ENCODE results near the gene LPP. TPM values are rescaled to one million over a fixed set of nuclear protein-coding genes. Genes with fewer than 3 reads are reported as not detected.

The LPP gene
- total RNA-seq, 4 donors from 2014 or later: 1,872 to 3,079 (median 2,300) TPM

DNA sequence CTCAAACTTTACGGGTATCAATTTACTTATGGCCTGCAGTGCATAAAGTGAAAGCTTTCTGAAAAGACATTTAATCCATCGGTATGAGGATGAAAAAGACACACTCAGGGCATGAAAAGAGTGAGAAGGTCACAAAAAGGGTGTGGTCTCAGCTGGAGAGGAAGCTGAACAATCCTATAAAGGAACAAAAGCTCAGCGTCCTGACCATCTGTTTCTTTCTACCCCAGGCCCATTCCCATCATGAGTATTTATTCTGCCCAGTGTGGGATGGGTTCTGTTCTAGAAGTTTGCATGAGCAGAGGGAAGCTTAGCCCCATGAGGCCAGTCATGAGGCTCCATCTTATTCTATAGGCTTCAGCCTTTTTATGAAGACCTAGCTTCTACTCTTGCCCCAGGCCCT, 144.6 kb downstream of the LPP start:
- H3K4me3 ChIP-seq: peak overlapping the region in 1 of 4 donors; percentile 0
- TF ChIP-seq POLR2AphosphoS5 (IDR thresholded peaks at IDR 0.05) (no peak), EP300 (IDR thresholded peaks at IDR 0.05) (no peak), POLR2A (IDR thresholded peaks at IDR 0.05; ENCODE audit: low read depth) (no peak), CTCF (IDR thresholded peaks at IDR 0.05) (no peak)
- peak overlapping the region; percentile 75 to 98 (median 91) for H3K27ac ChIP-seq (replicated peaks in 1 of 4)
- intact Hi-C loops (cut with DNase I): no loop called here
- DNase-seq (ENCODE audit: extremely low spot score): no peak
- H3K27me3 ChIP-seq: no peaks in the 10 kb centered on the region
- WGBS: 40% methylated on average over 3 of the region's 3 CpGs
- peaks cover 77 to 100% (median 99%) of the 10 kb centered on the region in 4 donors for H3K4me1 ChIP-seq
- H3K9me3 ChIP-seq: no peaks in the 10 kb centered on the region
- no peaks in the 10 kb centered on the region for H3K36me3 ChIP-seq

GRCh38 chr3:188299068-188299467, 145.1 kb downstream of the LPP start:
- H3K4me1 ChIP-seq: peaks cover 76 to 100% (median 99%) of the 10 kb centered on the region in 4 donors
- intact Hi-C loops (cut with DNase I): no loop called here
- DNase-seq (ENCODE audit: extremely low spot score): no peak
- H3K9me3 ChIP-seq: no peaks in the 10 kb centered on the region
- peak overlapping the region in 1 of 4 donors; percentile 0 for H3K4me3 ChIP-seq
- WGBS: 61% methylated on average over 11 of the region's 11 CpGs
- peak overlapping the region; percentile 75 to 98 (median 91) for H3K27ac ChIP-seq (replicated peaks in 1 of 4)
- no peaks in the 10 kb centered on the region for H3K27me3 ChIP-seq
- TF ChIP-seq CTCF (IDR thresholded peaks at IDR 0.05): no peak
- TF ChIP-seq POLR2AphosphoS5 (IDR thresholded peaks at IDR 0.05): no peak
- no peak for TF ChIP-seq EP300 (IDR thresholded peaks at IDR 0.05)
- no peak for TF ChIP-seq POLR2A (IDR thresholded peaks at IDR 0.05; ENCODE audit: low read depth)
- no peaks in the 10 kb centered on the region for H3K36me3 ChIP-seq

- intact Hi-C loops (cut with DNase I): no loop called here
- peaks cover 74 to 100% (median 99%) of the 10 kb centered on the region in 4 donors for H3K4me1 ChIP-seq
- 83% methylated on average over 2 of the region's 2 CpGs for whole genome bisulfite sequencing
These were observed 145.8 kb downstream of the LPP start for GRCh38 chr3:188299708-188300107.

DNA sequence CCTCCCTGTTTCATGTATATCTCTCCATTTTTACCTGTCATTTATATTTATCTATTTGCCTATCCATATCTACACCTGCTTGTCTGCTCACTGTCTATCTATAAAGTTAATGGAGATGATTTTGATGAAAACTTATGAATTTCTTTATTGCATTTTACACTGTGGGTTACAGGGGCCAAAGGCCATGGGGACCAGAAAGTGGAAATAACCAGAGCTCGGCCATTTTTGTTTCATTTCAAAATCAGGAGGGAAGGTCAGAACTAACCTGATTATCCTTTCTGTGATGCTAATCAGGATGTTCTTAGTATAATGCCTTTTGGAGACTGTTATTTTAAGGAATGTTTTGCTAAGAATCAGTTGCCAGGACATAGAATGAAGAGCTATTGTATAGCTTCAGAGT, 147.2 kb downstream of the LPP start:
- peaks cover 0 to 9% (median 0%) of the 10 kb centered on the region in 4 donors for H3K36me3 ChIP-seq
- H3K27ac ChIP-seq (replicated peaks in 1 of 4): peak overlapping the region; percentile 38 to 98 (median 91)
- no peaks in the 10 kb centered on the region for H3K27me3 ChIP-seq
- TF ChIP-seq CTCF (IDR thresholded peaks at IDR 0.05) (no peak), POLR2AphosphoS5 (IDR thresholded peaks at IDR 0.05) (peak in 1 of 2 donors; percentile 3)
- H3K9me3 ChIP-seq: no peaks in the 10 kb centered on the region
- no peak for DNase-seq (ENCODE audit: extremely low spot score)
- peaks cover 63 to 97% (median 95%) of the 10 kb centered on the region in 4 donors for H3K4me1 ChIP-seq
- intact Hi-C loops (cut with DNase I): no loop called here
- no peak overlapping the region for H3K4me3 ChIP-seq
- 83% methylated on average over 1 of the region's 1 CpG for WGBS

More at GRCh38 chr3:188299708-188300107, 145.8 kb downstream of the LPP start:
- no peak for TF ChIP-seq EP300 (IDR thresholded peaks at IDR 0.05)
- no peak for TF ChIP-seq CTCF (IDR thresholded peaks at IDR 0.05)
- no peak for TF ChIP-seq POLR2A (IDR thresholded peaks at IDR 0.05; ENCODE audit: low read depth)
- no peak for TF ChIP-seq POLR2AphosphoS5 (IDR thresholded peaks at IDR 0.05)
- H3K36me3 ChIP-seq: no peaks in the 10 kb centered on the region
- no peak overlapping the region for H3K4me3 ChIP-seq
- no peak for DNase-seq (ENCODE audit: extremely low spot score)
- no peaks in the 10 kb centered on the region for H3K9me3 ChIP-seq
- peak overlapping the region; percentile 75 to 98 (median 91) for H3K27ac ChIP-seq (replicated peaks in 1 of 4)
- H3K27me3 ChIP-seq: no peaks in the 10 kb centered on the region

- Histone ChIP-seq H3K36me3 (peaks cover 0 to 15% (median 2%) of the 10 kb centered on the region in 4 donors), H3K4me3 (no peak overlapping the region), H3K27me3 (no peaks in the 10 kb centered on the region), H3K4me1 (peaks cover 43 to 98% (median 94%) of the 10 kb centered on the region in 4 donors), H3K9me3 (no peaks in the 10 kb centered on the region), H3K27ac (replicated peaks in 1 of 4) (peak overlapping the region in 3 of 4 donors; percentile 90 to 98 (median 92))
- DNase-seq (ENCODE audit: extremely low spot score): no peak
- no peak for TF ChIP-seq EP300 (IDR thresholded peaks at IDR 0.05)
- TF ChIP-seq CTCF (IDR thresholded peaks at IDR 0.05): no peak
- TF ChIP-seq POLR2AphosphoS5 (IDR thresholded peaks at IDR 0.05): no peak
- no peak for TF ChIP-seq POLR2A (IDR thresholded peaks at IDR 0.05; ENCODE audit: low read depth)
- intact Hi-C loops (cut with DNase I): no loop called here
- WGBS: 91% methylated on average over 2 of the region's 2 CpGs
These were observed 149.4 kb downstream of the LPP start for GRCh38 chr3:188303286-188303799.
